Neutrophil (primary cell): Measurements from ENCODE around the gene SCP2.

Source experiments
- H3K27ac ChIP-seq: fragments of 200-600 bp; sonication (generic); 2 replicates; pipeline ENCODE4 v1.5.1; 2016; ENCODE audit warnings: mild to moderate bottlenecking, moderate library complexity
- H3K27me3 ChIP-seq: fragments of 200-600 bp; sonication (generic); 2 replicates; pipeline ENCODE4 v1.6.0; 2016; ENCODE audit warnings: mild to moderate bottlenecking
- H3K36me3 ChIP-seq: fragments of 200-600 bp; sonication (generic); 2 replicates; pipeline ENCODE4 v1.5.1; 2017
- H3K4me1 ChIP-seq, 2 experiments: fragments of 200-600 bp in 1 of 2; sonication (generic) in 1 of 2; 1 replicate in 1 of 2; 2 replicates in 1 of 2; pipeline versions ENCODE4 v1.5.1 to v1.6.1; 2013 to 2016; ENCODE audit warnings: low read depth in 1 of 2, low read length in 1 of 2, mild to moderate bottlenecking in 1 of 2, moderate library complexity in 1 of 2; ENCODE audit not compliant: control insufficient read depth in 1 of 2, insufficient read depth in 1 of 2
- H3K4me3 ChIP-seq, 2 experiments: fragments of 200-600 bp in 1 of 2; sonication (generic) in 1 of 2; 1 replicate in 1 of 2; 2 replicates in 1 of 2; pipeline ENCODE4 v1.5.1; 2013 to 2016; ENCODE audit warnings: low read depth in 1 of 2, low read length in 1 of 2, mild to moderate bottlenecking in 1 of 2, moderate library complexity in 1 of 2
- H3K9me3 ChIP-seq: fragments of 200-600 bp; sonication (generic); 2 replicates; pipeline ENCODE4 v1.5.1; 2016
- CTCF ChIP-seq: fragments of 200-600 bp; sonication (generic); IDR thresholded peaks from 2 replicates; pipeline ENCODE4 v1.5.1; 2016; ENCODE audit warnings: antibody characterized with exemption

SCP2 gene

GRCh38 chr1:53038566-53038965, 111.5 kb downstream of the SCP2 start:
- H3K9me3 ChIP-seq, result no peaks in the 10 kb centered on the region
- TF ChIP-seq CTCF, result no peak
- peaks cover 42% of the 10 kb centered on the region for H3K36me3 ChIP-seq
- no peak overlapping the region for H3K27ac ChIP-seq
- no peaks in the 10 kb centered on the region for H3K4me1 ChIP-seq
- no peak overlapping the region for H3K4me3 ChIP-seq
- no peaks in the 10 kb centered on the region for H3K27me3 ChIP-seq

- H3K9me3 ChIP-seq, result no peaks in the 10 kb centered on the region
- TF ChIP-seq CTCF, result no peak
- no peaks in the 10 kb centered on the region for H3K27me3 ChIP-seq
- H3K4me3 ChIP-seq, result no peak overlapping the region
- peaks cover 65% of the 10 kb centered on the region for H3K36me3 ChIP-seq
- H3K27ac ChIP-seq, result no peak overlapping the region
- no peaks in the 10 kb centered on the region for H3K4me1 ChIP-seq
These were observed 116.2 kb downstream of the SCP2 start for GRCh38 chr1:53043271-53043670.

- Histone ChIP-seq H3K4me3 (no peak overlapping the region), H3K4me1 (no peaks in the 10 kb centered on the region), H3K27ac (no peak overlapping the region), H3K36me3 (peaks cover 65% of the 10 kb centered on the region), H3K9me3 (no peaks in the 10 kb centered on the region), H3K27me3 (no peaks in the 10 kb centered on the region)
- TF ChIP-seq CTCF, result no peak
These were observed 117.8 kb downstream of the SCP2 start for GRCh38 chr1:53044926-53045325.

- no peaks in the 10 kb centered on the region for H3K4me1 ChIP-seq
- peaks cover 62% of the 10 kb centered on the region for H3K36me3 ChIP-seq
- H3K27ac ChIP-seq, result no peak overlapping the region
- H3K4me3 ChIP-seq, result no peak overlapping the region
- TF ChIP-seq CTCF, result no peak
- H3K9me3 ChIP-seq, result no peaks in the 10 kb centered on the region
- no peaks in the 10 kb centered on the region for H3K27me3 ChIP-seq
These were observed 119.9 kb downstream of the SCP2 start for GRCh38 chr1:53046930-53047329.

- no peak overlapping the region for H3K27ac ChIP-seq
- no peak overlapping the region for H3K4me3 ChIP-seq
- H3K9me3 ChIP-seq, result no peaks in the 10 kb centered on the region
- no peaks in the 10 kb centered on the region for H3K4me1 ChIP-seq
- peaks cover 65% of the 10 kb centered on the region for H3K36me3 ChIP-seq
- no peak for TF ChIP-seq CTCF
- H3K27me3 ChIP-seq, result no peaks in the 10 kb centered on the region
These were observed 121.0 kb downstream of the SCP2 start for GRCh38 chr1:53047737-53048736.
